ENCODE results near the gene CALML3. TPM values are rescaled to one million over a fixed set of nuclear protein-coding genes. Genes with fewer than 3 reads are reported as not detected.

Gene CALML3
- total RNA-seq, 1 donor from 2014 or later = not detected

- H3K27me3 ChIP-seq (ENCODE audit: low read depth) = no peaks in the 10 kb centered on the region
- H3K4me3 ChIP-seq = no peak overlapping the region
- H3K27ac ChIP-seq (replicated peaks) = no peak overlapping the region
- H3K9me3 ChIP-seq (replicated peaks) = no peaks in the 10 kb centered on the region
- intact Hi-C loops (cut with micrococcal nuclease) = no loop called here
- no peaks in the 10 kb centered on the region for H3K4me1 ChIP-seq
- no peak for DNase-seq
- H3K36me3 ChIP-seq = no peaks in the 10 kb centered on the region
- no peak for TF ChIP-seq CTCF (IDR thresholded peaks at IDR 0.05; ENCODE audit: borderline replicate concordance)
Observed at GRCh38 chr10:5478694-5479305, 46.0 kb upstream of the CALML3 start.

- H3K27me3 ChIP-seq (ENCODE audit: low read depth) = no peaks in the 10 kb centered on the region
- no peaks in the 10 kb centered on the region for H3K9me3 ChIP-seq (replicated peaks)
- no peak for DNase-seq
- intact Hi-C loops (cut with micrococcal nuclease) = no loop called here
- no peaks in the 10 kb centered on the region for H3K4me1 ChIP-seq
- H3K27ac ChIP-seq (replicated peaks) = no peak overlapping the region
- no peak for TF ChIP-seq CTCF (IDR thresholded peaks at IDR 0.05; ENCODE audit: borderline replicate concordance)
- no peaks in the 10 kb centered on the region for H3K36me3 ChIP-seq
- H3K4me3 ChIP-seq = no peak overlapping the region
Observed at GRCh38 chr10:5479481-5480161, 45.1 kb upstream of the CALML3 start.

- H3K27me3 ChIP-seq (ENCODE audit: low read depth) = peaks cover 7% of the 10 kb centered on the region
- no peak overlapping the region for H3K27ac ChIP-seq (replicated peaks)
- no peaks in the 10 kb centered on the region for H3K9me3 ChIP-seq (replicated peaks)
- H3K4me3 ChIP-seq = no peak overlapping the region
- DNase-seq = no peak
- TF ChIP-seq CTCF (IDR thresholded peaks at IDR 0.05; ENCODE audit: borderline replicate concordance) = no peak
- no peaks in the 10 kb centered on the region for H3K36me3 ChIP-seq
- no peaks in the 10 kb centered on the region for H3K4me1 ChIP-seq
- intact Hi-C loops (cut with micrococcal nuclease) = no loop called here
Observed at GRCh38 chr10:5480162-5480941, 44.4 kb upstream of the CALML3 start.

GRCh38 chr10:5481121-5481520 is 43.6 kb upstream of the CALML3 start:
- no peaks in the 10 kb centered on the region for H3K9me3 ChIP-seq (replicated peaks)
- no peak overlapping the region for H3K4me3 ChIP-seq
- H3K4me1 ChIP-seq = no peaks in the 10 kb centered on the region
- intact Hi-C loops (cut with micrococcal nuclease) = no loop called here
- no peak for TF ChIP-seq CTCF (IDR thresholded peaks at IDR 0.05; ENCODE audit: borderline replicate concordance)
- no peak overlapping the region for H3K27ac ChIP-seq (replicated peaks)
- no peaks in the 10 kb centered on the region for H3K36me3 ChIP-seq
- peaks cover 15% of the 10 kb centered on the region for H3K27me3 ChIP-seq (ENCODE audit: low read depth)
- no peak for DNase-seq

- Histone ChIP-seq H3K36me3 (no peaks in the 10 kb centered on the region), H3K4me3 (no peak overlapping the region), H3K27me3 (ENCODE audit: low read depth) (peaks cover 24% of the 10 kb centered on the region), H3K4me1 (no peaks in the 10 kb centered on the region), H3K9me3 (replicated peaks) (no peaks in the 10 kb centered on the region), H3K27ac (replicated peaks) (no peak overlapping the region)
- DNase-seq = no peak
- intact Hi-C loops (cut with micrococcal nuclease) = no loop called here
- TF ChIP-seq CTCF (IDR thresholded peaks at IDR 0.05; ENCODE audit: borderline replicate concordance) = no peak
Observed at GRCh38 chr10:5482016-5482415, 42.7 kb upstream of the CALML3 start.

Data from left ventricle myocardium inferior (tissue), 1 donor.